ENCODE data around the gene FLNA.
"Not testable (repeated sequence)": the region's sequence is repeated elsewhere in the genome, so short reads cannot be mapped to it uniquely, and the experiment has no call there.

Gene FLNA

GRCh38 chrX:154322890-154323289 is 51.5 kb downstream of the FLNA start:
- Histone ChIP-seq H3K27ac (no peak overlapping the region), H3K4me3 (no peak overlapping the region)

GRCh38 chrX:154321594-154321993 is 52.8 kb downstream of the FLNA start:
- H3K27ac ChIP-seq = no peak overlapping the region
- no peak overlapping the region for H3K4me3 ChIP-seq

GRCh38 chrX:154321152-154321551 is 53.3 kb downstream of the FLNA start:
- Histone ChIP-seq H3K4me3 (no peak overlapping the region), H3K27ac (no peak overlapping the region)

- Histone ChIP-seq H3K27ac (no peak overlapping the region), H3K4me3 (no peak overlapping the region)
These were observed 54.0 kb downstream of the FLNA start for GRCh38 chrX:154320406-154320805.

- no peak overlapping the region for H3K4me3 ChIP-seq
- no peak overlapping the region for H3K27ac ChIP-seq
These were observed 56.9 kb downstream of the FLNA start for GRCh38 chrX:154317391-154317995.

- H3K4me3 ChIP-seq = no peak overlapping the region
- no peak overlapping the region for H3K27ac ChIP-seq
These were observed 59.0 kb downstream of the FLNA start for GRCh38 chrX:154315416-154315815.

- H3K27ac ChIP-seq = no peak overlapping the region
- H3K4me3 ChIP-seq = no peak overlapping the region
These were observed 61.3 kb downstream of the FLNA start for GRCh38 chrX:154313147-154313546.

GRCh38 chrX:154312116-154312515 is 62.3 kb downstream of the FLNA start:
- Histone ChIP-seq H3K27ac (no peak overlapping the region), H3K4me3 (no peak overlapping the region)

GRCh38 chrX:154310616-154311536 is 63.6 kb downstream of the FLNA start:
- no peak overlapping the region for H3K4me3 ChIP-seq
- H3K27ac ChIP-seq = no peak overlapping the region

GRCh38 chrX:154309041-154309775 is 65.2 kb downstream of the FLNA start:
- H3K27ac ChIP-seq = no peak overlapping the region
- H3K4me3 ChIP-seq = no peak overlapping the region

- Histone ChIP-seq H3K4me3 (no peak overlapping the region), H3K27ac (no peak overlapping the region)
These were observed 66.1 kb downstream of the FLNA start for GRCh38 chrX:154308108-154308946.

GRCh38 chrX:154307202-154307601 is 67.2 kb downstream of the FLNA start:
- H3K27ac ChIP-seq = no peak overlapping the region
- no peak overlapping the region for H3K4me3 ChIP-seq

- H3K27ac ChIP-seq = no peak overlapping the region
- no peak overlapping the region for H3K4me3 ChIP-seq
These were observed 68.8 kb downstream of the FLNA start for GRCh38 chrX:154305541-154306205.

GRCh38 chrX:154304846-154305245 is 69.6 kb downstream of the FLNA start:
- H3K4me3 ChIP-seq = no peak overlapping the region

GRCh38 chrX:154303476-154303875 is 71.0 kb downstream of the FLNA start:
- Histone ChIP-seq H3K27ac (no peak overlapping the region), H3K4me3 (no peak overlapping the region)

More at GRCh38 chrX:154304846-154305245, 69.6 kb downstream of the FLNA start:
- no peak overlapping the region for H3K27ac ChIP-seq

GRCh38 chrX:154302998-154303397 is 71.4 kb downstream of the FLNA start:
- H3K4me3 ChIP-seq, H3K27ac ChIP-seq: not testable (repeated sequence)

- H3K27ac ChIP-seq = no peak overlapping the region
- H3K4me3 ChIP-seq = no peak overlapping the region
These were observed 73.6 kb downstream of the FLNA start for GRCh38 chrX:154300816-154301215.
